Neural cell (in vitro differentiated cells): ENCODE data around the gene OPN1SW.

ENCODE experiments used
- CTCF ChIP-seq: fragments of 450-650 bp; IDR thresholded peaks from 2 replicates; pipeline ENCODE4 v1.5.1; 2014; ENCODE audit warnings: antibody characterized with exemption, mild to moderate bottlenecking, moderate library complexity; ENCODE audit not compliant: poor library complexity, severe bottlenecking
- EP300 ChIP-seq: fragments of 450-650 bp; conservative IDR thresholded peaks from 2 replicates; pipeline ENCODE4 v1.6.1; 2014; ENCODE audit warnings: antibody characterized with exemption, mild to moderate bottlenecking, moderate library complexity; ENCODE audit not compliant: poor library complexity, severe bottlenecking
- EZH2 ChIP-seq: fragments of 200-600, 300-800 bp; shearing (Covaris generic), sonication (generic); IDR thresholded peaks from 2 replicates; pipeline ENCODE4 v1.6.1; 2014; ENCODE audit warnings: antibody characterized with exemption, low read length, borderline replicate concordance, mild to moderate bottlenecking; ENCODE audit not compliant: insufficient read depth, poor library complexity, severe bottlenecking
- MXI1 ChIP-seq: fragments of 450-650 bp; conservative IDR thresholded peaks from 2 replicates; pipeline ENCODE4 v1.6.1; 2014; ENCODE audit warnings: antibody characterized with exemption, mild to moderate bottlenecking; ENCODE audit not compliant: poor library complexity, severe bottlenecking
- POLR2AphosphoS5 ChIP-seq: IDR thresholded peaks from 2 replicates; pipeline ENCODE4 v1.6.1; 2012
- RAD21 ChIP-seq: fragments of 450-650 bp; conservative IDR thresholded peaks from 2 replicates; pipeline ENCODE4 v1.6.1; 2014; ENCODE audit warnings: antibody characterized with exemption, mild to moderate bottlenecking, moderate library complexity
- SMC3 ChIP-seq: fragments of 450-650 bp; conservative IDR thresholded peaks from 2 replicates; pipeline ENCODE4 v1.6.1; 2014; ENCODE audit warnings: antibody characterized with exemption, mild to moderate bottlenecking, moderate library complexity; ENCODE audit not compliant: poor library complexity
- TAF1 ChIP-seq: IDR thresholded peaks from 2 replicates; pipeline ENCODE4 v1.6.1; 2012; ENCODE audit warnings: low read depth
- TF ChIP-seq, protein P1 (sequence below): IDR thresholded peaks from 2 replicates; pipeline ENCODE4 v1.6.1; 2012; ENCODE audit warnings: borderline replicate concordance

- TF ChIP-seq POLR2AphosphoS5: no peak
- no peak for TF ChIP-seq CTCF
- no peak for TF ChIP-seq EZH2
- TF ChIP-seq RAD21: no peak
- TF ChIP-seq MXI1: no peak
- no peak for TF ChIP-seq EP300
- TF ChIP-seq, protein P1, sequence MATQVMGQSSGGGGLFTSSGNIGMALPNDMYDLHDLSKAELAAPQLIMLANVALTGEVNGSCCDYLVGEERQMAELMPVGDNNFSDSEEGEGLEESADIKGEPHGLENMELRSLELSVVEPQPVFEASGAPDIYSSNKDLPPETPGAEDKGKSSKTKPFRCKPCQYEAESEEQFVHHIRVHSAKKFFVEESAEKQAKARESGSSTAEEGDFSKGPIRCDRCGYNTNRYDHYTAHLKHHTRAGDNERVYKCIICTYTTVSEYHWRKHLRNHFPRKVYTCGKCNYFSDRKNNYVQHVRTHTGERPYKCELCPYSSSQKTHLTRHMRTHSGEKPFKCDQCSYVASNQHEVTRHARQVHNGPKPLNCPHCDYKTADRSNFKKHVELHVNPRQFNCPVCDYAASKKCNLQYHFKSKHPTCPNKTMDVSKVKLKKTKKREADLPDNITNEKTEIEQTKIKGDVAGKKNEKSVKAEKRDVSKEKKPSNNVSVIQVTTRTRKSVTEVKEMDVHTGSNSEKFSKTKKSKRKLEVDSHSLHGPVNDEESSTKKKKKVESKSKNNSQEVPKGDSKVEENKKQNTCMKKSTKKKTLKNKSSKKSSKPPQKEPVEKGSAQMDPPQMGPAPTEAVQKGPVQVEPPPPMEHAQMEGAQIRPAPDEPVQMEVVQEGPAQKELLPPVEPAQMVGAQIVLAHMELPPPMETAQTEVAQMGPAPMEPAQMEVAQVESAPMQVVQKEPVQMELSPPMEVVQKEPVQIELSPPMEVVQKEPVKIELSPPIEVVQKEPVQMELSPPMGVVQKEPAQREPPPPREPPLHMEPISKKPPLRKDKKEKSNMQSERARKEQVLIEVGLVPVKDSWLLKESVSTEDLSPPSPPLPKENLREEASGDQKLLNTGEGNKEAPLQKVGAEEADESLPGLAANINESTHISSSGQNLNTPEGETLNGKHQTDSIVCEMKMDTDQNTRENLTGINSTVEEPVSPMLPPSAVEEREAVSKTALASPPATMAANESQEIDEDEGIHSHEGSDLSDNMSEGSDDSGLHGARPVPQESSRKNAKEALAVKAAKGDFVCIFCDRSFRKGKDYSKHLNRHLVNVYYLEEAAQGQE: no peak
- no peak for TF ChIP-seq SMC3
- TF ChIP-seq TAF1: no peak
These were observed 40.2 kb downstream of the OPN1SW start for GRCh38 chr7:128735436-128735835.
